Measurements from ENCODE around the gene SCUBE1.

GRCh38 chr22:43185860-43186261 is 157.3 kb downstream of the SCUBE1 start:
- no peak for TF ChIP-seq EZH2 (IDR thresholded peaks at IDR 0.05; ENCODE audit: borderline replicate concordance, low read length)
- no peak for TF ChIP-seq CTCF (IDR thresholded peaks at IDR 0.05; ENCODE audit: low read length)

Data from OCI-LY1 (cell line).